ENCODE measurements around the gene INSM2.
A peak's percentile ranks its signal among the peaks of the same experiment; 100 is the strongest.

INSM2 gene

DNA sequence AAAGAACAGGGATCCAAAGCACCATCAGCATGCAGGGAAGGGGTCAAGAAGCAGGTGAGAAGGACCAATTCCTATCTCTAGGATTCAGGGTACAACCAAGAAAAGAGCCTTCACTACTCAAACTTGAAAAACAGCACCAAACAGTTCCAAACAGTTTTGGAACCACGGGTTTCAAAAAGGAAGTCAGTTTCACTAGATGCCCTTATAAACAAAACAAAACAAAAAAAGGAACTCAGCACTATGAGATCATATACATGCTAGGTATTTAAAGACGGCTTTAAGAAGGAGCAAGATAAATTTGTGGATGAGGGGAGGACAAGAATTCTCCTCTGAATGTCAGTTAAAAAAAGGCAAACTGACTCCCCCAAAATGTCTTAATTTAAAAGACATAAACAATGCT, 6.0 kb downstream of the INSM2 start:
- DNase-seq (ENCODE audit: low read depth), result no peak
- no peak overlapping the region for H3K4me3 ChIP-seq (ENCODE audit: low read depth, low read length)
- TF ChIP-seq, protein P1, sequence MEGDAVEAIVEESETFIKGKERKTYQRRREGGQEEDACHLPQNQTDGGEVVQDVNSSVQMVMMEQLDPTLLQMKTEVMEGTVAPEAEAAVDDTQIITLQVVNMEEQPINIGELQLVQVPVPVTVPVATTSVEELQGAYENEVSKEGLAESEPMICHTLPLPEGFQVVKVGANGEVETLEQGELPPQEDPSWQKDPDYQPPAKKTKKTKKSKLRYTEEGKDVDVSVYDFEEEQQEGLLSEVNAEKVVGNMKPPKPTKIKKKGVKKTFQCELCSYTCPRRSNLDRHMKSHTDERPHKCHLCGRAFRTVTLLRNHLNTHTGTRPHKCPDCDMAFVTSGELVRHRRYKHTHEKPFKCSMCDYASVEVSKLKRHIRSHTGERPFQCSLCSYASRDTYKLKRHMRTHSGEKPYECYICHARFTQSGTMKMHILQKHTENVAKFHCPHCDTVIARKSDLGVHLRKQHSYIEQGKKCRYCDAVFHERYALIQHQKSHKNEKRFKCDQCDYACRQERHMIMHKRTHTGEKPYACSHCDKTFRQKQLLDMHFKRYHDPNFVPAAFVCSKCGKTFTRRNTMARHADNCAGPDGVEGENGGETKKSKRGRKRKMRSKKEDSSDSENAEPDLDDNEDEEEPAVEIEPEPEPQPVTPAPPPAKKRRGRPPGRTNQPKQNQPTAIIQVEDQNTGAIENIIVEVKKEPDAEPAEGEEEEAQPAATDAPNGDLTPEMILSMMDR (conservative IDR thresholded peaks at IDR 0.05; ENCODE audit: low read depth, low read length), result no peak

DNA sequence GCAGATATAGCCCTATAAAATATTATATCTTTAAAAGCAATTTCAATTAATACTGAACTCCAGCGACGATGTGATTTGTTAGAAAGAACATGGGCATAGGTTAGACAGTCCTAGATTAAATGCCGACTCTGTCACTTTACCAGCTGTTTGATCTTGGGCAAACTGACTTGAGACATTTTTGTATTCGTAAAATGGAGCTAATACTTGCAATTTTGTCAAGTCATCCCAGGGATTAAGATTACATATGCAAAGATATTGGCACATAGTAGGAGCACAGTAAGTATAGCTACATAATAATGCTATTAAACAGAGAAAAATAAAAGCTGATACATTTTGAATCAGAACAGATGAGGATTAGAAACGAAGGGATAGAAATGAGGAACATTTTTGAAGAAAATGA, 9.0 kb downstream of the INSM2 start:
- H3K4me3 ChIP-seq (ENCODE audit: low read depth, low read length), result no peak overlapping the region
- TF ChIP-seq, protein P1 (conservative IDR thresholded peaks at IDR 0.05; ENCODE audit: low read depth, low read length), result no peak
- DNase-seq (ENCODE audit: low read depth), result no peak

DNA sequence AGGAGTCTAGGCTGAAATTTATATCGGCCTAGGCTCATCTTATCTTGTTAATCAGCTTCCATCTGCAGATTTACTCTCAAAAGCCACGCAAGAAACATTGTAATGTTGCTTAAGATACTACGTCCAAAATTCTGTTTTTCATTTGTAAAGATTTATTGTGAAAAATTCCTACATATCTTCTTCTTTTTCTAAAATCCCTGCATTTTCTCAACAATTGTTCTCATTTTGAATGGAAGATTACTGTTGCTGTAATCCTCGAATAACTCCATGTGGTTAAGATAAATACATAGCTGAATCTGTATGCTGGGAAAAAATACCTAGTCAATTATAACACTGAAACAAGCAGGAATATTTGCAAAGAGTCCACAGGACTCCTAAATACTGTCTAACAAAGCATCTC, 15.6 kb downstream of the INSM2 start:
- DNase-seq (ENCODE audit: low read depth), result no peak
- TF ChIP-seq, protein P1 (conservative IDR thresholded peaks at IDR 0.05; ENCODE audit: low read depth, low read length), result no peak
- no peak overlapping the region for H3K4me3 ChIP-seq (ENCODE audit: low read depth, low read length)

DNA sequence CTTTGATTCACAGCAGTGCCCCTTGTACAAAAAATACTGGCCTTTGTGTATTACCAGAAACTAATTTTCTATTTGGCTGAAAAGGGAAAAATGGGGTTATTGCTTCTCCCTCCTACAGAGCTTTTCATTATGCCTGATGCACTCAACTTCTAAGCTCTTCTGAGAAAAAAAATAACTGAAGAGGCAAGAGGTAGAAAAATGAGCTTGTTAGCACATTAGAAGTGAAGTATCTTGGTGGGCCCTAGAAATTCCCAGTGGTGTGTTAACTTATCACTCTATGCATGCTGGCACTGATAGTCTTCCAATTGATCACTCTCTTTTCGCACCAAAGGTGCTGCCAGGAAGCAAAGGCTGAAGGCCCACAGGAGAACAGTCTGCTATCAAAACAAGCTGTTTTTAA, 17.1 kb downstream of the INSM2 start:
- no peak for DNase-seq (ENCODE audit: low read depth)
- H3K4me3 ChIP-seq (ENCODE audit: low read depth, low read length), result no peak overlapping the region
- TF ChIP-seq, protein P1 (conservative IDR thresholded peaks at IDR 0.05; ENCODE audit: low read depth, low read length), result no peak

DNA sequence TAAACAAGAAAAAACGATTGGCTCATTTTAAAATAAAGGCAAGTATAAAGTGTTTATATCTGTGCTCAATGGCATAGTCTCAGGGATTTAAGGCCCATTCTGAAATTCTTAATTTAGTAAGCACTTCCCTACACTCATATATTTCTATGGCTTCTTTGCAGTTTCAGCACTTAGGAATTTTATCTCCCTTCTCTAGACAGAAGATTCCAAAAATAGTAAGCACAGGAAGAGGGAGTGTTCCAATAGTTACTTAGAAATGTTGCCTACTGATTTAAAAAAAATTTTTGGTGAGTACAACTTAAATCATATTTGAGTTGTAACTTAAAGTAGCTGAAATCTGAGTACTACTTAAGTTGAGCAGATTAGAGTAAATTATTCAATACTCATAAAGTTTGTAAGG, 19.8 kb downstream of the INSM2 start:
- TF ChIP-seq, protein P1 (conservative IDR thresholded peaks at IDR 0.05; ENCODE audit: low read depth, low read length), result no peak
- DNase-seq (ENCODE audit: low read depth), result peak; percentile 51
- H3K4me3 ChIP-seq (ENCODE audit: low read depth, low read length), result no peak overlapping the region

DNA sequence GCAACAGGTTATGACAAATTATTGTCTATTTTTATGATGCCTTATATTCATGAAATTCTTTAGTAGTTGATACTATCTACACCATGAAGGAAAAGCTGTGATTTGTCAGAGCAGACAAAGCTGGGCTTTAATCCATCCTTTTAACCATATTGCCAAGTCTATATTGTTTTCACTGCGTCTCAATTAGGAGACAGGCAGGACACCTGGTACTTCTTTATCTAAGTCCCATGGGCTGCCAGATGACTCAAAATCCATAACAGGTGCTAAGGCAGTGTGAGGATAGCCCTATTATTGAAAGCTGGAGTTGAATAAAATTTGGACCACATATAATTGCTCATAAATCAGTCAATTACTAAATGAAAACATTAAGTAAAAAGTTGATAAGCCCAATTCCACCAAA, 22.6 kb downstream of the INSM2 start:
- no peak overlapping the region for H3K4me3 ChIP-seq (ENCODE audit: low read depth, low read length)
- no peak for DNase-seq (ENCODE audit: low read depth)
- TF ChIP-seq, protein P1 (conservative IDR thresholded peaks at IDR 0.05; ENCODE audit: low read depth, low read length), result no peak

DNA sequence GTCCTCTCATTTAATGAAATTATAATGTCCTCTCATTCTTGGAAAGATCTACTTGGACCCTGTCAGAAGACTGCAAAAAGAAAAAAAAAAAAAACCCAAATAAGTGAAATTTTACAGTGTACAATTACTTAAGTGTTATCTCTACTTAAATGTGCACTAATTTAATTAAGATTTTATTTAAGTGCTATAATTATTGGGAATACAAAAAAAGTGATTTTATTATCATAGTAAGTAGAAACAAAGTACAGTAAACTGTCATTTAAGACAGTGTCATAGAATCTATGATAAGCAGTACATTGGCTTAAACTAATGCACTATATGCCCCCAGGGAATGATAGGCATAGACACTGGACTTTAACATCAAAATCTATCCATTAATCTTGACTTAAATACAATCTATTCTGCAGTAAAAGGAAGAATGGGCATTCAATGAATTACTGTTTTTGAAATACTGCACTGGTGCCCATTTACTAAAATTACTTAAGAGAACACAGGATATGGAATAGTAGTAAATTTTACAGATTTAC, 23.3 kb downstream of the INSM2 start:
- TF ChIP-seq, protein P1 (conservative IDR thresholded peaks at IDR 0.05; ENCODE audit: low read depth, low read length), result no peak
- H3K4me3 ChIP-seq (ENCODE audit: low read depth, low read length), result no peak overlapping the region
- DNase-seq (ENCODE audit: low read depth), result no peak
